GM18907 (cell line): Measurements from ENCODE around the gene BBX.
"Not testable (repeated sequence)": the region's sequence is repeated elsewhere in the genome, so short reads cannot be mapped to it uniquely, and the experiment has no call there.

ENCODE experiments used
- ATAC-seq: cut with Tn5 transposase; IDR thresholded peaks from one replicate; pipeline ENCODE4 v1.9.1; 2021; ENCODE audit warnings: mild to moderate bottlenecking, moderate library complexity; ENCODE audit not compliant: unreplicated experiment

Gene BBX

GRCh38 chr3:107679921-107680320 lies 157.2 kb downstream of the BBX start:
- no peak for ATAC-seq

- no peak for ATAC-seq
Observed at GRCh38 chr3:107680698-107681097, 157.9 kb downstream of the BBX start.

DNA sequence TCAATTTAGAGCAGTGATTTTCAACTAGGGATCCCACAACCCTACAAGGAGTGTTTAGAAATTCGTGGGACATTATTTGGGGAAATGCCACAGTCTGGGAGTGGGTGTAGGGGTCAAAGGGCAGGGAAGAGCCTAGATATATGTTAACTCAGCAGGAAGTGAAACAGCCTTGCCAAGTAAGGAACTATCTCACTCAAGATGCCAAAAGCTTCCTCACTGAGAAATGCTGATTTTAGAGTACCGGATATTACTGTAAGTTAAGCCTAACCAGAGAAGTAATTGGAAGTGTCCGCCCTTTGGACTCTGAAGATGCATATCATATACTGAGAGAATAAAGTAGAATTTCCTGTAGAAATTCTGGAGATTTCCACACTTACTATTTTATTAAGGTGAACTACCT lies 158.6 kb downstream of the BBX start:
- no peak for ATAC-seq

- ATAC-seq: no peak
Observed at GRCh38 chr3:107682580-107682979, 159.8 kb downstream of the BBX start.

DNA sequence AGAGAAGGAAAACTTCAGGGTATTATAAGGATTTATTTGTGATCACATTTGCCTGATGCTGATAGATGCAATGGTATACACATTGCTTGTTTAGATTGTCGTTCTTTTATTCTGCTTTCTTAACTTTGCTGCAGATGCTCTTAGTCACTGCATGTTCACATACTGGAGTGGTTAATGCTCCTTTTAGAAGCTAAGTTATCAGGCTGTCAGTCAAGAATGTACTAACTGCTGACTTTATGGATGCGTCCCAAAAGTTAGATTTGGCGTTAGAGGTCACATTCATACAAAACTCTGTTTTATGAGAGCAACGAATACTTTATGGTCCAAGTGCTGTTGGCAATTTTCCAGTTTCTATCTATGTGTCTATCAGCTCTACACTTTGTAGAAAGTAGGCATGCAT lies 160.7 kb downstream of the BBX start:
- ATAC-seq: no peak

GRCh38 chr3:107684431-107684925 lies 161.7 kb downstream of the BBX start:
- no peak for ATAC-seq

DNA sequence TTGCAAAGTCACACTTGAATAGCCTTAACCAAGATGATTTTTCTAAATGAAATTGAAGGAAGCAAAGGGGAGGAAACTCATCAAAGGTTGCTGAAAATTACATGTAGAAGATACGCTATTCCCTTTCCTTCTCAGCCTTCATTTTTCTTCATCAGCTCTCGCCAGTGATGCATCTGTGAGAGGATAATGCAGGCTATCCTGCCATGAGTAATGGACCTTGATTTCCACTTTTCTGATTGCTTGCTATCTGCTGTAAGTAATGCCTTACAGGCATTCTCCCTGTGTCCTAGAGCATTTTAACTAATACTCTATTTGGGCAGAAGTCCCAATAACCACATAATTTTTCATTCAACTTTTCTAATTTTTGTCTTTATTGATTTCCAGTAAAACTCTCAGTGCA lies 162.6 kb downstream of the BBX start:
- ATAC-seq: no peak

DNA sequence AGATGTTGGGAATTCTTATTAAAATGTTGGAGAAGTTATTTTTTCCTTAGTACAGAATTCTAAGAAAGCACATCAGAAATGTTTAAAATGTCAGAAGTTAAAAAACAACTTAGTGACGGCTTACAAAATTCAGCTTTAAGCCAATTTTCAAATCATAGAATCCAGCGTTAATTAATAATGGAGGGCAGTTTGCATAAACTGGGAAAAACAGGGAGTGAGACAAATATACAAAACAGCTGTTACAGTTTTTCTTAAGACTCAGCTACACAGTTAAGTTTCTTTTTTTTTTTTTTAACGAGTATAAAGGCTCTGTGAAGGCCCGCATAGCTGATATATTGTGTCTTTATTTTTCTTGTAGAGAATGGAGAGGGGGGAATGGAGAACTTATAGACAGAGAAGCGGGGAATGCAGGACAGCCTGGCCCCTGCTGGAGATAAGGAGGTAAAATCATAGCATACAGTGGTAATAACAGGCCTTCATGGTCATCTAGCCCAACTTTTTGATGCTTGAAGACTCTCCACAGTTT lies 164.4 kb downstream of the BBX start:
- ATAC-seq: no peak

DNA sequence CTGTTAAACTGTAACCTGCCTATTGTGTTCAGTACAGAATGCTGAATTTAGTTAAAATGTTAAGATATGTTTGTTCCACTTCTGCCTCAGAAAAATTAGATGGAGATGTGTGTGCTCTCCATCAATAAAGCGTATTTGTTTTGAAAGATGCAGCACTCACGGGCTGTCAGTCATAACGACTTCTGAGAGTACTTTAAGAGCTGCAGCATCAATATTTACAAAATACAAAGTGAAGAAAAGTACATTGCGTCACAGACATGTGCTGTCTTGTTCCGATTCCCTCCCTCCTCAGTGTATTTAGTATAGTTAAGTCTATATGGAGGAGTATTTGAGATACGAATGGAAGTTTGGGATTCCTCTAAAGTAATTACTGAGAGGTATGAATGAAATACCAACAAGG lies 166.6 kb downstream of the BBX start:
- no peak for ATAC-seq

- ATAC-seq: peak; percentile 63
Observed at GRCh38 chr3:107690522-107691138, 167.9 kb downstream of the BBX start.

DNA sequence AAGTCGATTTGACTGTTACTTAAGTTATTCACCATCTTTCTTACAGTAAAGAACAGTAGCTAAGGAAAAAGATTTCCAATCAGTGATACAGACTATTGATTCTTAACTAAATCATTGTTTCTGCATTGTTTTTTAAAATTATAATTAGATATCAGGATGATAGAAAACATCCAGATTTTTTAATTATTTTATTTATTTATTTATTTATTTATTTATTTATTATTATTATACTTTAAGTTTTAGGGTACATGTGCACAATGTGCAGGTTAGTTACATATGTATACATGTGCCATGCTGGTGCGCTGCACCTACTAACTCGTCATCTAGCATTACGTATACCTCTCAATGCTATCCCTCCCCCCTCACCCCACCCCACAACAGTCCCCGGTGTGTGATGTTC lies 169.2 kb downstream of the BBX start:
- not testable (repeated sequence) for ATAC-seq

- ATAC-seq: not testable (repeated sequence)
Observed at GRCh38 chr3:107697348-107697747, 174.6 kb downstream of the BBX start.

- ATAC-seq: not testable (repeated sequence)
Observed at GRCh38 chr3:107697855-107698254, 175.1 kb downstream of the BBX start.

GRCh38 chr3:107699682-107700081 lies 176.9 kb downstream of the BBX start:
- no peak for ATAC-seq

DNA sequence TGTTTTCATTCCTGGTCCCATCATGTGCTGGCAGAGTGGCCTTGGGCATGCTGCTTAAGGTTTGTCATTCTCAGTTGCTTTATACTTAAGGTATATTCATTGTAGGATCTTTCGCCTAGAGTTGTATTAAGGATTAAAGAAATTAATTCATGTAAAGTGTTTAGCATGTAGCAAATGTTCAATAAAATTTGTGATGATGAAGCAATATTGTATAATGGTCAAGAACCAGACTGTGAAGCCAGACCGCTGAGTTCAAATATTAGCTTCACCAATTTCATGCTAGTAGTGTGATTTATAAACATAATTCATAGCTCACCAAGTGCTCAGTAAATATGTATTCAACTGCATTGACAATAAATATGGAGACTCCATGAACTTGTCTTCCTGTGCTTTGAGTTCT lies 178.5 kb downstream of the BBX start:
- ATAC-seq: no peak

DNA sequence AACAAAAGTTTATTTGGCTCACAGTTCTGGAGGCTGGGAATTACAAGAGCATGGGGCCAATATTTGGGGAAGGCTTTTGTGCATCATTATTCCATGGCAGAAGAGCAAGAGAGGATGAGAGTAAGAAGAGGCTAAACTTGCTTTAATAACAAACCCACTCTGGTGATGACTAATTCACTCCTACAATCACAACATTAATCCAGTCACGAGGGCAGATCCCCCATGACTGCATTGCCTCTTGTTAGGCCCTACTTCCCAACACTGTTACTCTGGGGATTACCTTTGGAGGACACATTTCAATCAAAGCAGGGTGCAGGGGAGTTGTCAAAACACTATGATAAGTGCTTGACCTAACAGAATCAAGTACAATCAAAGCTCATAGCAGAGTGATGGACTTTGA lies 181.7 kb downstream of the BBX start:
- ATAC-seq: no peak

DNA sequence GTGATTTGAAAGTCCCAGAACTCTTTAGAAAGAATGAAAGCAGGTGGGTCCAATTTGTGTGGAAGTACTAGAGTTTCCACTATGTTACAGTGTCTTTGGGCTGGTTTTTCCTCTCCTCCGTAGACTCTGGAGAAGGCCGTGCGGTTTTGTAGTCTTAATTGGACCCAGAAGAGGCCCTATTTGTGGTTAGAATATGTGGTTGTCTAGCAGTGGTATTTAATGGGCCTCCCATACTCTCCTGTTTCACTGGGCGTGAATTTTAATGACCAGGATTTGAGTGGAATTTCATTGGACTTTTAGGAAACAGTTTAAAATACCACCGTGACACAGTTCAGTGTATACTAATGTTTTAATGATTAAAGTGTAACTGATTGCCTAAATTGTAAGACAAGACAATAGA lies 182.3 kb downstream of the BBX start:
- no peak for ATAC-seq

GRCh38 chr3:107710851-107711250 lies 188.1 kb downstream of the BBX start:
- ATAC-seq: no peak

DNA sequence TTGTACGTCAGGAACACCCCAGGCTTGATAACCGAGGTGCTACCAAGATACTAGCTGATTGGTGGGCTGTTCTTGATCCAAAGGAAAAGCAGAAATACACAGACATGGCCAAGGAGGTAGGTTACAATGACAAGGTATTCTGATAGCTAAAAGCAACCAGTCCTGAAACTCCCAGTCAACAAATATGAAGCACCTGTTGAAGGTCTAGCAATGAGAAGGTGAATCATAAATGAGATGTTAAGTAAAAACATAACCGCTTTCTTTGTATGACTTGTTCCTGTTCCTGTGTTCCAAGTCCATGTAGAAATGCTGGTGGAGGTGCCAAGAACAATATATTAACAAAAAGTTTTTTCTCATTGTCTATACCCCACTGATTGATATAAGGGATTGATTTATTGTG lies 194.0 kb downstream of the BBX start:
- no peak for ATAC-seq

- peak; percentile 43 for ATAC-seq
Observed at GRCh38 chr3:107718547-107718946, 195.8 kb downstream of the BBX start.

DNA sequence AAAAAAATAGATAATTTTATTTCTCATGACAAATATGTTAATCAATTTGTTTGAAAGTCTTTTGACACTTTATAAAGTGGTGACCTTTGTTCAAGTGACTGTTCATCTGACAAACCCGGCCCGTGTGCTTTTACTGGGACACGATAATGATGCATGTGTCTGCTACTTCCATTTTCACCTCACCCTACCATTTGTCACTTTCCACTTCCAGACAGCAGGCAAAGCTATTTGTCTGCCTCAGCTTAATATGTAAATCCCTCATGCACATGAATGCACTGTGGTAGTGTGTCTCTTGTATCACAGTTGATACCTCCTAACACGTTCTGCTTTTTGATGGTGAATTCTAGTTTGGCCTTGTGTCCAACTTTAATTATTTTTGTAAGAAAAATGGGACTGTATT lies 204.3 kb downstream of the BBX start:
- ATAC-seq: no peak

DNA sequence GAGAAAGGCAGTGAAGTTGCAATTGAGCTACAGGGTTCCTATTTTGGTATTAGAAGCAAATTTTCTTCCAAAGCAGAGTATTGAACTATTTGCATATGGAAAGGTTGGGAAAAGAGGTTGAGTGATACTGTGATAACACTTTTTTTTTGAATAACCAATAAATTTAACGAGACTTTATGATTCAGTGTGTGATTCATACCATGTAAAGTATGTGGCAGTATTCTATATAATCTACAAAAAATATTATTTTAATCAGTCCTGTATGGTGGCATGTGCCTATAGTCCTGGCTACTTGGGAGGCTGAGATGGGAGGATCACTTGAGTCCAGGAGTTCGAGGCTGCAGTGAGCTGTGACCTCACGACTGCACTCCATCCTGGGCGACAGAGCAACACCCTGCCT lies 206.9 kb downstream of the BBX start:
- no peak for ATAC-seq

DNA sequence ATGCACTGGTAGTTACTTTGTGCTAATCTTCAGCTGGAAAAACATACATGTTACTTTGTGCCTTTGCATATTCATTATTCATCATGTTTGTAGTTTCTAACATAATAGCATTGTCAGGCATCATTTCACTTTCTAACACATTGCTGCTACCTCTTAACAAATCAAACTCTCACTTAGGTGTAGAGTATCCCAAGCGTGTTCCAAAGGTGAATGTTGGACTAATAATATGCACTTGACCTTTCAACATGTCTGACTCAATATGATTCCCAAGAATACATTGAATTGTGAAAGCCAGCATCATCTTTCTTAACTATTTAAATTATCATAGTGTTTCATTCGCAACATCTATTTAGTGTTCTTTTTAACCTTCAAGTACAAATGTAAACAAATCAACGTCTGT lies 211.6 kb downstream of the BBX start:
- no peak for ATAC-seq
